NCI-H524 treated with DMSO at 0.1 percent for 48 hours (cell line): ENCODE results near the gene TEP1.
"Not testable (repeated sequence)": the region's sequence is repeated elsewhere in the genome, so short reads cannot be mapped to it uniquely, and the experiment has no call there.

Source experiments
- DNase-seq: peaks from one replicate; lab custom pipeline; 2025; lab: John Stamatoyannopoulos, UW

The TEP1 gene

DNA sequence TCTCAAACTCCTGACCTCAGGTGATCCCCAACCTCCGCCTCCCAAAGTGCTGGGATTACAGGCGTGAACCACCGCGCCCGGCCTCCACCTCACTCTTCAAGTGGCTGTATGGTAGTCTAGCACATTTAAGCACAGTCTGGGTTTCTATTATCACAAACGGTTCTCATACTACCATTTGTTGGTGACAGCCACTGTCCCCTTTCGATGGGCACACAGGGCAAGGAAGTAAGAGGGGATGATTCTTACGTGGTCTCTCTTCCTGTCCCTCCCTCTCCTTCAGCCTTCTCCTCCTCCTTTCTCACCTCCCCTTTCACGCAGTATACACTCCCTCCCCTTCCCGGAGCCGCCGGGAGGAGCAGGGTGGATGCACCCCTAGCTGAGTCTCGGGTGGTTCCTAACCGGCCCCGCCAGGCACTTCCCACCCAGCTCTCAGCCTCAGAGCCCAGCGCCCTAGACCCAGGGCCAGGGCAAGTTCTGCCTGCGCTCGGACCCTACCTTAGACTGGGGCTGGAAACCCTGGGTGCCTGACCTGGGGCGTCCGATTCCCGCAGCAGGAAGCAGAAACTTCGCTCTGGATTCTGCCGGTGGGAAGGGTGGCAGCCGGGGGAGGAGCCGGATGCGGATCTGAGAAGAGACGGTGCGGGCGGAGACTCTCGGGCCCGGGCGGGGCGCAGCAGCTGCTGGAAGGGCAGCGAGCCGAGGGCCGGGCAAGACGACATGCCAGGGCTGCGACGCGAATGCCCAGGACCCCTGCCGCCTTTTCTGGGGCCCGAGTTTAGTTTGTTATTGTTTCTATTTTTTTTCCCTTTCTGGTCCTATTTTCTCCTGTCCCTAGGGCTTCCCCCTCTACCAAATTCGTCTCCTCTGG lies at the start of gene TEP1:
TEP1 (minus strand) TSS at position 626 of the 868 bp plus-strand sequence. CDS start 5,062 bp downstream, outside the sequence.
- peak; percentile 62 for DNase-seq

DNA sequence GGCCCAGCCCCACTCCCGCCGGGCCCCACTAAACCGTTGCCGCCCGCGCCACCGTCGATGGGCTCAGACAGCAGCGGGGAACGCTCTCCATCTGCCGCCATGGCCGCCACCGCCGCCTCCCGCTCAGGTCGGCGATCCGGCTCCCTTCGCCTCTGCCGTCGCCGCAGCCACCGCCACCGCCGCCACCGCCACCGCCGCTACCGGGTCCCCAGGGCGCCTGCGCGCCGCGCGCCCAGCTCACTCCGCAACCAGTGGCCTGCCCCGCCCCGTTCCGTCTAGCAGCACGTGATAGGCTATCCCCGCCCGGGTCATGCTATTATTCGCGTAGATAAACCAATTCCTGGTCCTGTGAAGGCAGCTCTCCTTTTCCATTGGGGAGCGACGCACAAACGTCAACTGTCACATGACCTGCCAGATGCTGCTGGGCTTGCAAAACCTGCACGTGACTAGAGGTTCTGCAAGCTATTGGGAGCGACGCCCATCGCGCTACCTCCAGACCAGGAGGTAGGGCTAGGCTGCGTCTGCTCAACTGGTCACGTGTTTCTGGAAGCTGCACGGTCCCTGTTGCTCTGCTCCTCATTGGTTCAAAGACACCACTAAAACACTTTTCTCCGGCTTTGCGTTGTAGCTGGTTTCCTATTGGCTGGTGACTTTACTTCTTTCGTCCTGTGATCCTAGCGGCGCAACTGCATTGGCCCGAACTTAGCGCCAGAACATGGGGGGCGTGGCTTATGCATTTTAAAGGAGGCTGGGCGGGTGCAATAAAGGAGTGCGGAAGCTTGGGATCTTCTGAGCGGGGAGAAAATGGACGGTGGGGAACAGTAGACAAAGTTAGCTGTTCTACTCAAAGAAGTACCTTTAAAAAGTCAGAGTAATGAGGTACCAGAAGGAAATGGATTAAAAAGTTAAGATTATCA lies 48.2 kb upstream of the TEP1 start, which contains the start of gene PIP4P1:
PIP4P1 (minus strand) TSS at position 210 of the 917 bp plus-strand sequence; CDS start at position 101, 109 bp downstream.
- peak; percentile 100 for DNase-seq

DNA sequence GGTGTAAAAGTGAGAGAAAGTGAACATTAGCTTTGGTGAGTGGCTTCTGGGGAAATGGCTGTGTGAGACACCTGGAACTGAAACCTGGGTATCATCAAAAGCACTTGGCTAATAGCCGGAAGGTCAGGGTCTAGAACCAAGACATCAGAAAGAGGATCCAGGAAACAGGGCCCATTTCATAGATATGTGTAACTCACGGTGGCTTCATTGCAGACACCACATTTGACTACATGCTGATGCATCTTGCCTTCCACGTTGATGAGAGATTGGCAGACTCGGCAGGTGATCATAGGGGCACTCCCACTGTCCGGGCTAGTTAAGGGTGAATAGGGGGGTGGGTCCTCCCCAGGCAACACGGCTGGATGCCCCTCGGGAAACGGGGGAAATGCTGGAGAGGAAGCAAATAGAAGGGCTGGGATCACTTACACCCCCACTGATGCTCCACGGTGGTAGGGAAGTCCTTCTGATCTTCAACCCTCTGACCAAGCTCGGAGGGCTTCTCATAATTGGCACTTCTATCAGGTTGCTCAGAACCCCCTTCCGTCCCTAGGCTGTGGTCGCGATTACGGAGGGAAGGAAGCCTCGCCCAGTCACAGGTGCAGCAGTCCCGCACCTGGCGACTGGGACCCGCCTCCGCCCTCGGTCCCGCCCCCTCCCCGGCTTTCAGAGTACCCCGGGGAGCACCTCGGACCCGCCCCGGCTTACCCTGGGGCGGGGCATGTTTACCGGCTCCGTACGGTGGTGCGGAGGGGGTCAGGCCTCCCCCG lies 47.3 kb upstream of the TEP1 start:
- DNase-seq = no peak

DNA sequence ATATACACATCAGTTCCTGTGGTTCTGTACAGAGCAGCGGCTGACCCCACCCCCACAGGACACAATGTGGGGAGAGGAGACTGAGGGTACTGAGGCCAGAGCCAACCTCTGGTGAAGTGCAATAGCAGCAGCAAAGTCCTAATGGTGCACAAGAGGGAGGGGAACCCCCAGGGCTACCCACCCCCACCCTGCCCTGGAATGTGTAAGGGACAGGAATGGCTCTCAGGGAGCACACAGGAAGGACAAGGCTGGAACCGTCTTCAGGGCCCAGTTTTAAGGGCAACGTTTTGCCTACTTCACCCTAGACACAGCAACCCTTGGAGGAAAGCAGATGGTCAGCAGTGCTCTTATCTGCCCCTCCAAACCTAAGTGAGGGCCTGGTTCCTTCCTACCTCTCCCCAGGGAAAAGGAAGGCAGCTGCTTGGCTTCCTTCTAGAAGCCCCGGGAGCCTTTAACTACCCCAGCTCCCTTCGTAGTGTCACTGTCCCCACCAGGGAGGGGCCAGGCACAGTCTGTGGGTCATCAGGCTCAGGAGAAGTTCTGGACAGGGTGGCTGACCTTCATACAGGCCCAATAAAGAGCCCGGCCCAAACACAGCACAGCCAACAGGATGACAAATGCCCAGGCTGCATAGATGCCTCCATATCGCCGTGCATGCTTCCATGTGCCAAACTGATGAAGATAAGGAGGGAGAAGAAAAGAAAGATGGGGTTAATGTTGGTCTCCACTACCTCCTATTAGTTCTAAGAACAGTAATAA lies 44.9 kb upstream of the TEP1 start:
- DNase-seq = peak; percentile 72

DNA sequence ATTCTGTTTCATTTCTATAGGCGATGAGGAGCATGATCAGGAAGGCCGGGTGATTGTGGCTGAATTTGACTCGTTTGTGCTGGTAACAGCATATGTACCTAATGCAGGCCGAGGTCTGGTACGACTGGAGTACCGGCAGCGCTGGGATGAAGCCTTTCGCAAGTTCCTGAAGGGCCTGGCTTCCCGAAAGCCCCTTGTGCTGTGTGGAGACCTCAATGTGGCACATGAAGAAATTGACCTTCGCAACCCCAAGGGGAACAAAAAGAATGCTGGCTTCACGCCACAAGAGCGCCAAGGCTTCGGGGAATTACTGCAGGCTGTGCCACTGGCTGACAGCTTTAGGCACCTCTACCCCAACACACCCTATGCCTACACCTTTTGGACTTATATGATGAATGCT lies 43.7 kb upstream of the TEP1 start:
- DNase-seq = no peak

DNA sequence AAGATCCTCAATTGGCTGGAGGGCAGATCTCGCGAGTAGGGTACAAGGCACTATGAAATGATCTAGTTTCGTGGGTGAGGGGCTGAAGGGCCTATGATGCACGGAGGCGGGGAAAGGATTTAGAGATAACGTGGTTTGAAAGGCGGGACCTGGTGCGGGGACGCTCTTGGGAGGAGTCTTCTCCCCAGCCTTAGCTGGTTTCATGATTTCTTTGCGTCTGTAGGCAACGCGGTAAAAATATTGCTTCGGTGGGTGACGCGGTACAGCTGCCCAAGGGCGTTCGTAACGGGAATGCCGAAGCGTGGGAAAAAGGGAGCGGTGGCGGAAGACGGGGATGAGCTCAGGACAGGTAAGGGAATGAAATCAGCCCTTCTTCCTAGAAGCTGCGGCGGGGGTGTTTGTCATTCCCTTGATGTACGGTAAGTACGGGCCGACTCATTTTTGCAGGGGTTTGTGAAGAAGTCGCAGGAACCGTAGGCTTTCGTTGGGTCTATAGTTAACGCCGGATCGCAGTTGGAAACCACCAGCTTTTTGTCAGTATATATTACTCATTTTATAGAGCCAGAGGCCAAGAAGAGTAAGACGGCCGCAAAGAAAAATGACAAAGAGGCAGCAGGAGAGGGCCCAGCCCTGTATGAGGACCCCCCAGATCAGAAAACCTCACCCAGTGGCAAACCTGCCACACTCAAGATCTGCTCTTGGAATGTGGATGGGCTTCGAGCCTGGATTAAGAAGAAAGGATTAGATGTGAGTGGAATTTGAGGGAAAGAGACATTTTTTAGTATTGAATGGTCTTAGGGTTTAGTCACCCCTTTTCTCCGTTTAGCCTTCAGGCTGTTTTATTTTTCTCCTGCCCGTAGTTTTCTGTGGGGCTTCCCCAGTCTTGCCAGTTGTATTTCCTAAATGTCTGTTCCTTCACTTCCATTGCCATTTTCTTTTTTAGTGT lies 42.3 kb upstream of the TEP1 start:
- no peak for DNase-seq

DNA sequence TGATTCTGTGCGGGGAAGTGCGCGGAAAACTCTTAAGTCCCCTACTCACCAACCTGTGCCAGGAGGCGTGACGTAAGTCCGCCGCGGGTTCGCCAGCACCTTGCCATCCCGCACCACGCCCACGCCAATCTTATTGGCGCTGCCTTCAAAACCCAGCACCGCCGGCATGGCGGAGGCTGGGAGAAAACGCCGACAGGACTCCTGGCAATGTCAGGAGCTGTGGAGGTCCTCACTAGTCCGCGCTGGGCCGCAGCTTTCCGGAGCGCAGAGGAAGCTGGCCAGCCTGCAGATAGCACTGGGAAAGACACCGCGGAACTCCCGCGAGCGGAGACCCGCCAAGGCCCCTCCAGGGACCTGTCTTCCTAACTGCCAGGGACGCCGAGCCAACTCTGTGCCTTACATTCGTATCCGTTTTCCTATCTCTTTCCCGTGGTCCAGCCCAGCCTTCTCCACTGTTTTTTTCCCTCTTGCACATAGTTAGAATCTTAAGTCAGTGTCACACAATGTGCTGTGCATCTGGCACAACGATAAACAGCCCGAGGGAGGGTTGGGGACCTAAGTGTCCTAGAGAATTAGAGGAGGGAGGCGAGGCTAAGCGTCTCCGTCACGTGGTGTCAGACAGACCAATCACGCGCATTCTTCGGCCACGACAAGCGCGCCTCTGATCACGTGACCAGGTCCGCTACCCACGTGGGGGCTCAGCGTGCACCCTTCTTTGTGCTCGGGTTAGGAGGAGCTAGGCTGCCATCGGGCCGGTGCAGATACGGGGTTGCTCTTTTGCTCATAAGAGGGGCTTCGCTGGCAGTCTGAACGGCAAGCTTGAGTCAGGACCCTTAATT lies 41.4 kb upstream of the TEP1 start, which contains the start of the genes APEX1 and OSGEP:
APEX1 (plus strand) TSS at position 711 of the 839 bp plus-strand sequence. CDS start 420 bp downstream, outside the sequence.
OSGEP (minus strand) TSS at position 297 of the 839 bp plus-strand sequence; CDS start at position 168, 129 bp downstream.
- peak; percentile 98 for DNase-seq

DNA sequence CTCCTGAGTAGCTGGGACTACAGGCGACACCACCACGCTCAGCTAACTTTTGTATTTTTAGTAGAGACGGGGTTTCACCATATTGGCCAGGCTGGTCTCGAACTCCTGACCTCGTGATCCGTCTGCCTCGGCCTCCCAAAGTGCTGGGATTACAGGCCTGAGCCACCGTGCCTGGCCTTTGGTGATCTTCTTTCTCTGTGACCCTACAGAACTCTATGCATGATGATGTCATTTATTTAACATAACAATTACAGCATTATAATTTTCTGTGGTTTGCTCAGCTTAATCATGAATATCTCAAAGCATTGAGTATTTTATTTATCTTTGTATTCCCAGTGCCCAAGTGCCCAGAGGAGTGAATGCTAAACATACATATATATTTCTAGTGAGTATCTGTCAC lies 39.5 kb upstream of the TEP1 start:
- DNase-seq = not testable (repeated sequence)

DNA sequence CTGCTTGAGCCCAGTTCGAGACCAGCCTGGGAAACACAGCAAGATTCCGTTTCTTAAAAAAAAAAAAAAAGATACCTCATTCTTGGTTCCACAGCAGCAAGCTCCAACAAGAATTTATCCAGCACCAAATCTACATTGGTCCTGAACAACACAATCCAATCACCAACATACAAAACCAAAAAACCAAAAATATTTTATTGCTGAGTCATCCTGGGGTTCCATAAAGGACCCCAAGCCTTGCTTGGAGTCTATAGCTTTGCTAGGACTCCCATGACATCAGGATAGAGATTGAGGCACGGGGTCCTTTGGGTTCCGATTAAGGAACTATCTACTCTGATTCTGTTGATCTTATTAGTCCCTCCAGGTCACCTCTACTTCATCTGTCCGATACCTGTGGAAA lies 33.6 kb upstream of the TEP1 start:
- no peak for DNase-seq

DNA sequence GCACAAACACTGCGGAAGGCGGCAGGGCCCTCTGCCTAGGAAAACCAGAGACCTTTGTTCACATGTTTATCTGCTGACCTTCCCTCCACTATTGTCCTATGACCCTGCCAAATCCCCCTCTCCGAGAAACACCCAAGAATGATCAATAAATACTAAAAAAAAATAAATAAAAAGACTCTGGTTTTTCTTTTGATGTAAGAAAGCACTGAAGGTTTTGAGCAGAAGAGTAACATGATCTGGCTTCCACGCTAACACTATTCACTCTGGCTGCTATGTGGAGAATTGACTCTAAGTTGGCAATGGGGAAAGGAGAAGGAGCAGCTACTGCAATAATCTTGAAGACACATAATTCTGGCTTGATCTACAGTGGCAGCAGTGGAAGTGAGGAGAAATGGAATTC lies 30.3 kb upstream of the TEP1 start:
- DNase-seq = not testable (repeated sequence)

DNA sequence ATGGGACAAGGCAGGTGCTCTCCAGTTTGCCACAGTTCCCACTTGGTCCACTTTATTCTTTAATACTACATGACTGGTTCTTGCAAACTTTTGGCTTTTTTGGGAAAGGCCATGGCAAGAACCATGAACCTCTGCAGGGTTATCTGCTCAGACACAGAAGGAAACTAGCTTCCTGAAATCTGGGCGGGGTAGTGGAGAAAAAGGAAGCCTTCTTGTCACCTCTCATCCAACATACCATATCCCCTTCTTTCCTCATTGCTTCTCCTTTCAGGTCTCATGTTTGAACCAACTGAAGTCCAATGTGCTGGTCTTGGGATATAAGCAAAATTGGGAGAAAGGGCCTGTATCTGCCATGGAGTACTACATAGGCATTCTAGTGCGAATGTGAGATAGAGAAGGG lies 28.2 kb upstream of the TEP1 start:
- DNase-seq = no peak

DNA sequence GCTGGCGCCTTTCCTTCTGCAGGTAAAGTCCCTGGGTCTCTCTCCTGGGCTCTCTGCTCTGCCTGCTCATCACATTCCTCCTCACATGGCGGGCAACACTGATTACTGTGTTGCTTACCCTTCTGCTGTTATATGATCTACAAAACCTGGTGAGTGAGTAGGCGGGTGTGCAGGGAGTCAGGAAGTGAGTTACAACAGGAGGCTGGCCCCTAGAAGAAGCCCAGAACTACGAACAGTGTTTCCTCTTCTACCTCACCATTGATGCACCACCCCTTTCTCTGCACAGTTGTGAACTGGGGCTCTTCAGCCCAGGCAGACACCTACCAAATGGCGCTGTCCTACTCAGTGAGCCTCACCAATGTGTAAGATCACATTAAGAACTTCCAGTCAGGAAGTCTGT lies 27.6 kb upstream of the TEP1 start:
- DNase-seq = no peak

DNA sequence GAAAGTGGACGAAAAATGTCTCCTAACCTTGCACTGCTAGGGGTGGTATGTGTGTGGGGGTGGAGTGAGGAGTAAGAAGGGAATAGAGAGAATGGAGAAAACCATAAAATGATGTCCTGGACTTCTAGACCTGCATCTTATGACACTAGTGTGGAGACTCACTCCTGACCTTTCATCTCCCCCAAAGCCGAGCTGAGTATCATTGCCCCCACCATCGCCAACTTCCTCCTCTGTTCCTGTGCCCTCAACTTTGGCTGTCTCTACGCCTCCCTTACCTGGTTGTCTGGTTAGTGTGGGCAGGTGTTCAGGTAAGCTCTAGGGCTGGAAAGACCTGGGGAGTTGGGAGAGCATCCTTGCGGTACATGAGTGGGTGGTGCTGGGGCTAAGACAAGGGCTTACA lies 27.2 kb upstream of the TEP1 start:
- DNase-seq = no peak

DNA sequence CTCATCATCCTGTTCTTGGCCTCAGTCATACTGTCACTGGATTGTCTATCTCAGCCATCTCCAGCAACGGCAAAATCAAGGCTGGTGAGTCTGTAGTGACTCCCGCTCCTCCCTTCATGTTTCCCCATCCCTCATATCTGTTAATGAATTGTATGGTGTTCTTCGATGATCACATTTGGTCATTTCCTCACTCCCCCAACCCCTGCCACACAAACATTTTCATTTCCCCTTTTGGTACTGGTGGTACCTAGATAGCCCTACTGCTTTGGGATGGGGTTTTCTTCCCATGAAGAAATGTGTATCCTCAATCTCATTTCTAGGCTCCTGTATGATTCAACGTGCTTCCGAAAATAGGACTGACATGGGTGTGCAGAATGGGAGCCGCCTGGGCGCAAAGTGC lies 25.4 kb upstream of the TEP1 start:
- DNase-seq = no peak

DNA sequence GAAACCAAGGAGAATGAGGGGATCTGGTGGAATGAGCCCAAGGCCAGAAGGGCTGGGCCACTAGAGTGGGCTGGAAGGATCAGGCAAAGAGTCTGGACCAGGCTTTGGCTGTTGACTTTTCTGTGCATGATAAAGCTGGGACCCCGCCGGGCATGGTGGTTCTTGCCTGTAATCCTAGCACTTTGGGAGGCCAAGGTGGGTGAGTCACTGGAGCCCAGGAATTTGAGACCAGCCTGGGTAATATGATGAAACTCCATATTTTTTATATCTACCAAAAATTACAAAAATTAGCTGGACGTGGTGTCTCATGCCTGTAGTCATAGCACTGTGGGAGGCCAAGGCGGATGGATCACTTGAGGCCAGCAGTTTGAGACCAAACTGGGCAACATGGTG lies 23.1 kb upstream of the TEP1 start:
- no peak for DNase-seq

DNA sequence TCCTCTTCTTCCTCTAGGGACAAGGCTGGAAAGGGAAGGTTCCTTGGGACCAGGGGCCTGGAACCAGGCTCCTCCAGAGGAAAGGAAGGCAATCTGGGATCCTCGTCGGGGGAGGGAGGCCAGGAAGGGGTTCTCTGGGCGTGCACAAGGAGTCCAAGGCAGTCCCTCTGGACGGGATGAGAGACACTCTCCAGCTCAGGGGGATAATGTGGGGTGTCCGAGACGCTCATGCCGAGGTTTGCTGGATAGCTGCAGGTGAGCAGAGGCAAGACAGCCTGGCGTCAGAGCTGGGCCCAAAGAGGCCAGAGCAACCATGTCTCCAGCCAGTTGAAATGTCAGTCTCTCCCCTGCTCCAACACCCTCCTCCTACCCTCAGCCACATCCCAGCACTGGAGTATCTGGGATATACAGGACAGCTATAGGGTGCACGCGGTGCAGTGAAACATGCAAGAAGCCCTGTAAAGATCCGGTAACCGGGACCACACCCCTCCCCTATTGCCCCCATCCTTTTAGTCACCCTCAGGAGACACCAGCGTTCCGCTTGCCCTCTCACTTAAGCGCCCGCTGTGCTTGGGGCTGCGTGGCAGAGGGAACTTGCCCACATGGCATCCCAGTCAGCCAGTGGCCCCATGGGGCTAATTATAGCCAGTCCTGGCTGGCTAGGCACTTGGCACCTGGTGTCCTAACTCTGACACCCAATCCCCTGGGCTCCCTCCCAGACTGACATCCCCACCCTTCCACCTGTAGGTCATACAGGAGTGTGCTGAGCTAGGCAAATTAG lies 22.5 kb upstream of the TEP1 start, which contains the start of gene KLHL33:
KLHL33 (minus strand) TSS at position 585 of the 781 bp plus-strand sequence; CDS start at position 230, 355 bp downstream.
- peak; percentile 14 for DNase-seq

DNA sequence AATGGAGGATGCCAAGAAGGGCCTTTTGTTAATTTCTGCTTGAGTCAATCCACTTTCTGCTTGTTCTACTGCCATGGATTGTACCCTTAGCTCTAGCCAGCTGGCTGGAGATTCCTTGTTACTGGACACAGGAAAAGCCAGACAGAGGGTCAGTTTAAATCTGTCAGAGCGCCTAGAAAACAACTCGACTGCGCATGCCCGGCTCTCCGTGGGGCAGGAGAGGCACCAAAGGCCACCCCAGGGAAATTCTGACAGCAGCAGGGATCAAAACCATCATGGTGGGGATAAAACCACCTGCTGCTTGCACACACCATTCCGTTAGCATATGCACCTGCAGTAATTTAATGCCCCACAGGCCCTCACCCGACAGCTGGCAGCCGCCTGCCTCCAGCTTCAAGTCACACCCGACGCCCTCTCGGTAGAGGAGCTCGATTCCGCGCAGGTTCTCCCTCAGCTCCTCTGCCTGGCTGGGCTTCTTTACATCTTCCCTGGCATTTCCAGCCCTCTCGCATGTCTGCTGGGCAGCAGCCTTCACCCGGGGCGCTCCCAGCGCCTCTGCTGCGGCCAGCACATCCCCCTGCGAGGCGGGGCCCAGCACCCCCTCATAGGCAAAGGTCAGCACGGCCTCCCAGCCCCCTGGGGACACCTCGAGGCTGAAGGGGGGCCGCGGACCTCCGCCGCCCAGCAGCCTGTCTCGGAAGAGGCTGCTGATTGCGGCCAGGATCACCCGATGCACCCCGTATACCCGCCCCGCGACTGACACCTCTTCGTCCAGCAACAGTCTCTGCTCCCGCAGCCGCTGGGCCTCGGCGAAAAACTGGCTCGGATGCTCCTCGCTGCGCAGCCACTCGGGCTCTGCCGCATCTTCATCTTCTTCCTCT lies 21.6 kb upstream of the TEP1 start:
- DNase-seq = peak; percentile 58
